Measurements from ENCODE around the gene TSSC4.

The TSSC4 gene

DNA sequence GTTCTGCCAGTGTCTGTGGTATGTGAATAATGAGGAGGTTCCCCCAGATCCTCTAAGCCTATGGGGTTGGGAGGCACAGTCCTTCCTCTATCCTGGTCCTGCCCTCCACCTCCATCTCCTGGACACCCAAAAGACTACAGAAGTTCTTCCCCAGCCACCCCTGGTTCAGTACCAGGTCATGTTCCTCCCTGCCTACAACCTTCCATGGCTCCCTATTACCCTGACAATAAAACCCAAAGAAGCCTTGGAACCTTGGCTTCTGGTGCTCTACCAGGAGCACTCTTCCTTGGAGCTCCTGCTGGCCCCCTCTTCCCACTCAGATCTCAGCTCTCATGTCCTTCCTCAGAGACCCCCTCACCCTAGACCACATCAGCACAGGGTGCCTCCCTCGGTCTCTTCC, 30.8 kb downstream of the TSSC4 start:
- TF ChIP-seq CTCF (IDR thresholded peaks at IDR 0.05), result no peak
- Histone ChIP-seq H3K4me1 (ENCODE audit: control insufficient read depth in 1 of 2, insufficient read depth in 1 of 2, low read depth in 1 of 2, low read length in 1 of 2) (no peaks in the 10 kb centered on the region), H3K9me3 (no peaks in the 10 kb centered on the region), H3K27ac (no peak overlapping the region), H3K36me3 (no peaks in the 10 kb centered on the region), H3K4me3 (ENCODE audit: low read depth in 1 of 2, low read length in 1 of 2) (no peak overlapping the region), H3K27me3 (peaks cover 25% of the 10 kb centered on the region)

GRCh38 chr11:2432171-2432621, 31.6 kb downstream of the TSSC4 start:
- Histone ChIP-seq H3K4me1 (ENCODE audit: control insufficient read depth in 1 of 2, insufficient read depth in 1 of 2, low read depth in 1 of 2, low read length in 1 of 2) (no peaks in the 10 kb centered on the region), H3K9me3 (no peaks in the 10 kb centered on the region), H3K27me3 (peaks cover 32% of the 10 kb centered on the region), H3K36me3 (no peaks in the 10 kb centered on the region), H3K27ac (no peak overlapping the region), H3K4me3 (ENCODE audit: low read depth in 1 of 2, low read length in 1 of 2) (no peak overlapping the region)
- no peak for TF ChIP-seq CTCF (IDR thresholded peaks at IDR 0.05)

GRCh38 chr11:2432628-2433071, 32.1 kb downstream of the TSSC4 start:
- TF ChIP-seq CTCF (IDR thresholded peaks at IDR 0.05), result no peak
- H3K27ac ChIP-seq, result no peak overlapping the region
- no peaks in the 10 kb centered on the region for H3K36me3 ChIP-seq
- peaks cover 37% of the 10 kb centered on the region for H3K27me3 ChIP-seq
- no peak overlapping the region for H3K4me3 ChIP-seq (ENCODE audit: low read depth in 1 of 2, low read length in 1 of 2)
- H3K9me3 ChIP-seq, result no peaks in the 10 kb centered on the region
- no peaks in the 10 kb centered on the region for H3K4me1 ChIP-seq (ENCODE audit: control insufficient read depth in 1 of 2, insufficient read depth in 1 of 2, low read depth in 1 of 2, low read length in 1 of 2)

- no peaks in the 10 kb centered on the region for H3K4me1 ChIP-seq (ENCODE audit: control insufficient read depth in 1 of 2, insufficient read depth in 1 of 2, low read depth in 1 of 2, low read length in 1 of 2)
- no peak overlapping the region for H3K27ac ChIP-seq
- TF ChIP-seq CTCF (IDR thresholded peaks at IDR 0.05), result no peak
- peaks cover 43% of the 10 kb centered on the region for H3K27me3 ChIP-seq
- H3K4me3 ChIP-seq (ENCODE audit: low read depth in 1 of 2, low read length in 1 of 2), result no peak overlapping the region
- H3K36me3 ChIP-seq, result no peaks in the 10 kb centered on the region
- no peaks in the 10 kb centered on the region for H3K9me3 ChIP-seq
Observed at GRCh38 chr11:2433106-2433925, 32.8 kb downstream of the TSSC4 start.

GRCh38 chr11:2434008-2434407, 33.5 kb downstream of the TSSC4 start:
- Histone ChIP-seq H3K27me3 (peaks cover 50% of the 10 kb centered on the region), H3K4me1 (ENCODE audit: control insufficient read depth in 1 of 2, insufficient read depth in 1 of 2, low read depth in 1 of 2, low read length in 1 of 2) (no peaks in the 10 kb centered on the region), H3K9me3 (no peaks in the 10 kb centered on the region), H3K4me3 (ENCODE audit: low read depth in 1 of 2, low read length in 1 of 2) (no peak overlapping the region), H3K27ac (no peak overlapping the region), H3K36me3 (no peaks in the 10 kb centered on the region)
- TF ChIP-seq CTCF (IDR thresholded peaks at IDR 0.05), result no peak

All from neutrophil (primary cell).